ENCODE measurements around the gene TLR2.

TLR2 gene

GRCh38 chr4:153706519-153706918 lies 22.4 kb downstream of the TLR2 start:
- no peak for TF ChIP-seq CTCF (IDR thresholded peaks at IDR 0.05; ENCODE audit: low read depth, low read length)
- no peak for DNase-seq (ENCODE audit: low read depth in 2 of 2)
- H3K4me3 ChIP-seq (replicated peaks in 1 of 2; ENCODE audit: low read depth in 2 of 2, low read length in 2 of 2), result no peak overlapping the region

GRCh38 chr4:153710681-153711080 lies 26.6 kb downstream of the TLR2 start:
- no peak overlapping the region for H3K4me3 ChIP-seq (replicated peaks in 1 of 2; ENCODE audit: low read depth in 2 of 2, low read length in 2 of 2)
- TF ChIP-seq CTCF (IDR thresholded peaks at IDR 0.05; ENCODE audit: low read depth, low read length), result no peak
- no peak for DNase-seq (ENCODE audit: low read depth in 2 of 2)

- no peak for TF ChIP-seq CTCF (IDR thresholded peaks at IDR 0.05; ENCODE audit: low read depth, low read length)
- no peak overlapping the region for H3K4me3 ChIP-seq (replicated peaks in 1 of 2; ENCODE audit: low read depth in 2 of 2, low read length in 2 of 2)
- peak; percentile 17 to 34 for DNase-seq (ENCODE audit: low read depth in 2 of 2)
Observed at GRCh38 chr4:153713866-153714646, 30.0 kb downstream of the TLR2 start.

- H3K4me3 ChIP-seq (replicated peaks in 1 of 2; ENCODE audit: low read depth in 2 of 2, low read length in 2 of 2), result no peak overlapping the region
- no peak for DNase-seq (ENCODE audit: low read depth in 2 of 2)
- no peak for TF ChIP-seq CTCF (IDR thresholded peaks at IDR 0.05; ENCODE audit: low read depth, low read length)
Observed at GRCh38 chr4:153722036-153722435, 38.0 kb downstream of the TLR2 start.

- DNase-seq (ENCODE audit: low read depth in 2 of 2), result no peak
- TF ChIP-seq CTCF (IDR thresholded peaks at IDR 0.05; ENCODE audit: low read depth, low read length), result no peak
- no peak overlapping the region for H3K4me3 ChIP-seq (replicated peaks in 1 of 2; ENCODE audit: low read depth in 2 of 2, low read length in 2 of 2)
Observed at GRCh38 chr4:153724606-153725005, 40.5 kb downstream of the TLR2 start.

GRCh38 chr4:153725136-153725830 lies 41.2 kb downstream of the TLR2 start:
- no peak for DNase-seq (ENCODE audit: low read depth in 2 of 2)
- no peak for TF ChIP-seq CTCF (IDR thresholded peaks at IDR 0.05; ENCODE audit: low read depth, low read length)

More at GRCh38 chr4:153725136-153725830, 41.2 kb downstream of the TLR2 start:
- H3K4me3 ChIP-seq (replicated peaks in 1 of 2; ENCODE audit: low read depth in 2 of 2, low read length in 2 of 2), result no peak overlapping the region

All from cardiac fibroblast (primary cell).